Limb (tissue), 2 donors: ENCODE measurements around the gene TENM4.

ENCODE experiments used
- DNase-seq, 2 donors: peaks; one replicate each; pipeline ENCODE4 v3.0.0-alpha.2; 2016; ENCODE audit errors: extremely low spot score in 2 of 2

The TENM4 gene

GRCh38 chr11:78798663-78799062 lies 642.2 kb downstream of the TENM4 start:
- DNase-seq = peak; percentile 63 to 80

GRCh38 chr11:78797559-78797958 lies 643.3 kb downstream of the TENM4 start:
- DNase-seq = no peak

- no peak for DNase-seq
Measured at GRCh38 chr11:78796956-78797355, 643.9 kb downstream of the TENM4 start.

- no peak for DNase-seq
Measured at GRCh38 chr11:78795621-78796261, 645.1 kb downstream of the TENM4 start.

GRCh38 chr11:78791964-78792363 lies 648.9 kb downstream of the TENM4 start:
- DNase-seq = no peak

GRCh38 chr11:78791254-78791653 lies 649.6 kb downstream of the TENM4 start:
- no peak for DNase-seq

GRCh38 chr11:78790784-78791183 lies 650.0 kb downstream of the TENM4 start:
- no peak for DNase-seq

- no peak for DNase-seq
Measured at GRCh38 chr11:78789375-78789774, 651.5 kb downstream of the TENM4 start.

GRCh38 chr11:78788533-78788932 lies 652.3 kb downstream of the TENM4 start:
- no peak for DNase-seq

- DNase-seq = no peak
Measured at GRCh38 chr11:78787696-78788095, 653.1 kb downstream of the TENM4 start.

- no peak for DNase-seq
Measured at GRCh38 chr11:78786746-78787145, 654.1 kb downstream of the TENM4 start.

GRCh38 chr11:78786086-78786485 lies 654.7 kb downstream of the TENM4 start:
- DNase-seq = no peak

GRCh38 chr11:78784321-78785061 lies 656.3 kb downstream of the TENM4 start:
- DNase-seq = no peak

GRCh38 chr11:78783846-78784245 lies 657.0 kb downstream of the TENM4 start:
- no peak for DNase-seq

- DNase-seq = no peak
Measured at GRCh38 chr11:78783301-78783700, 657.5 kb downstream of the TENM4 start.

GRCh38 chr11:78782725-78783124 lies 658.1 kb downstream of the TENM4 start:
- no peak for DNase-seq

- DNase-seq = no peak
Measured at GRCh38 chr11:78780889-78781288, 659.9 kb downstream of the TENM4 start.

- no peak for DNase-seq
Measured at GRCh38 chr11:78773492-78773891, 667.3 kb downstream of the TENM4 start.

- no peak for DNase-seq
Measured at GRCh38 chr11:78773077-78773476, 667.8 kb downstream of the TENM4 start.

GRCh38 chr11:78772186-78772585 lies 668.6 kb downstream of the TENM4 start:
- DNase-seq = no peak

GRCh38 chr11:78770931-78771330 lies 669.9 kb downstream of the TENM4 start:
- no peak for DNase-seq

- DNase-seq = no peak
Measured at GRCh38 chr11:78768971-78769370, 671.9 kb downstream of the TENM4 start.

- DNase-seq = no peak
Measured at GRCh38 chr11:78768345-78768744, 672.5 kb downstream of the TENM4 start.
